GM18870 (cell line): Measurements from ENCODE around the gene PREX1.
"Not testable (repeated sequence)": the region's sequence is repeated elsewhere in the genome, so short reads cannot be mapped to it uniquely, and the experiment has no call there.

Experiments
- ATAC-seq: cut with Tn5 transposase; IDR thresholded peaks from one replicate; pipeline ENCODE4 v1.9.1; 2021; ENCODE audit warnings: moderate library complexity; ENCODE audit not compliant: unreplicated experiment

PREX1 gene

DNA sequence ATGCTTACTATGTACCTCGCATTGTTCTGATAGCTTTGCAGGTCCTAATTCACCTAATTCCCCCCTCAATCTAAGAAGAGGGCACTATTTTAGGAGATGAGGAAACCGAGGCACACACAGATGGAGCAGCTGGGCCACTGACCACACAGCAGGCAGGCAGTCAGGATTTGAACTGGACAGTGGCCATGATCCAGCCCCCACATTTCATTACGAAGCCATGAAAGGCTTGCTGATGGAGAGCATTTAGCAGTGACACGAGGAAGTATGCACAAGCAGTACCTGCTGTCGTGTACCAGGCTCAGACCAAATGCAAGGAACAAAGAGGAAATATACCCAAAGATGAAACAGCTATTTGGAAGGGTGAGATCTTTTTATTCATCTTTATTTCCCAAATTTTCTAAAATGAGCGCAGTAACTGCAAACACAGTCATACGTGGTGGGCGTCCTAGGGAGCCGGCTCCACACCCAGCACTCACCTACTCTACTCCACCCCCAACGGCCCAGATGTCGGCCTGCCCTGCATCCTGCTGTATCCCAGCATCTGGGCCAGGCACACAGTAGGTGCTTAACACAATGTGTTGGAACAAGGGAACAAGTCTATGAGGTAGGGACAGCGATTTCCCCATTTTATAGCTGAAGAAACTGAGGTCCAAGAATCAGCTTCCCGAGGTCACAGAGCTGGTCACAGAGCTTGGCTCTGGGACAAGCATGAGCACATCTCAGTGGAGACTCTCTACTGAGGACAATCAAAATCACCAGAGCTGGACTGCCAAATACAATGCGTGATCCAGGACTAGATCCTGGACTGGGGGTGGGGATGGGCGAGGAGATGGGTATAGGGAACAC, 15.0 kb downstream of the PREX1 start:
- no peak for ATAC-seq

- not testable (repeated sequence) for ATAC-seq
Observed at GRCh38 chr20:48812114-48812513, 15.7 kb downstream of the PREX1 start.

GRCh38 chr20:48809673-48810072, 18.1 kb downstream of the PREX1 start:
- ATAC-seq = no peak

DNA sequence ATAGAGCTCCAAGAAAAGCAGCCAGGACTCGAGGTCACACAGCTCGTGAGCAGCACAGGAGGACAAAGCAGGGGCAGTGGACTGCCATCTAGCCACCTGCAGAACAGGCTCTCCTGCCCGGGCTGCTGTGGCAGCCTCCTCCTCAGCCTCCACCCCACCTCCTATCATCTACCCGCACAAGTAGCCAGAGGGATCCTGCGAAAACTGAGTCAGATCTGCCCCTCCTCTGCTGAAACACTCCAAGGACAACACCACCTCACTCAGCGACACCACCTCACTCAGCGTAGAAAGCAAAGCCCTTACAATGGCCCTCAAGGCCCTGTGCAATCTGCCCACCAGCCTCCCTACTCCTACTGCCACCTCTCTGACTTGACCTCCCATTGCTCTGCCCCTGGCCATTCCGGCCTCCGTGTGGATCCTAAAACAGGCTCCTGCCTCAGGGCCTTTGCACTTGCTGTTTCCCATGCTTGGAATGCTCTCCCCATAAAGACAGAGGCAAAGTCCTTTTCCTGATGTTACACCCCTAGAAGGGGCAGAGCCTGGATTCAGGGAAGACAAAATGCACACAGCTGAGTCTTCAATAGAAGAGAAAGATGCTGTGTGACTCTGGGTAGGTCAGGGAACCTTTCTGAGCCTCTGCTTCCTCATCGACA, 19.3 kb downstream of the PREX1 start:
- no peak for ATAC-seq

DNA sequence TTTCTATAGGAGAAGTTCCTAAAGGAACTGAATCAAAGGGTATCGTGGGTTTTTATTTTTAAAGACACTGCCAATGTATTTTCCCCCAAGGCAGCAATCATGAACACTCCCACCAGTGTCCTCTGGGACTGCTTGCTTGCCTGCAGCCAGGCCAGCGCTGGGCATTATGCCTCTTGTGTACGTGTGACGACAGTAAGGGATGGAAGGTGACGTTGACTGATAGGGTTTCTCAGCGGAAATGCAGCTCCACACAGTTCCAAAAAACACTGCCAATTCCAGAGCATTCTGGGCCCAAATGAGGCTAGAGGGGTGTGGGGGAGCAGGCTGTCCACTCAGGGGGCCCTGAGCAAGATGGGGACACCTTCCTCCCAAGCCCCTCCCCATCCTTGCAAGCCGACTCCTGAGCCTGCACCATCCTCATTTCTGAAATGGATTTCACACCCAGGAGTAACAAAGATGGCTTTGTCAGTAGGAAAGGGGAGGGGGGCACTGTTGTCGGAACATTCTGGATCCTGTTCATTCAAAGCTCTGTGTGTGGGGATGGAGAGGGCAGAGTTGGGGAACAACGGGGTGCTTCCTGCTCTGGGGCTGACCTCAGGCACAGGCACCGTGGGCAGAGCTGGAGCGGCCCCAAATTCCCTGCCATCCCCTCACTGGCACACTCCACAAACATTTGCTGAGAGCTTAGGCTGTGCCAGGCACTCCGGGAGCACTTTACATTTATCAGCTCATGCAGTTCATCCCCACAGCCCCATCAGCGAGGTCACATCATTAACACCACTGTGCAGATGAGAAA, 20.0 kb downstream of the PREX1 start:
- ATAC-seq = no peak

DNA sequence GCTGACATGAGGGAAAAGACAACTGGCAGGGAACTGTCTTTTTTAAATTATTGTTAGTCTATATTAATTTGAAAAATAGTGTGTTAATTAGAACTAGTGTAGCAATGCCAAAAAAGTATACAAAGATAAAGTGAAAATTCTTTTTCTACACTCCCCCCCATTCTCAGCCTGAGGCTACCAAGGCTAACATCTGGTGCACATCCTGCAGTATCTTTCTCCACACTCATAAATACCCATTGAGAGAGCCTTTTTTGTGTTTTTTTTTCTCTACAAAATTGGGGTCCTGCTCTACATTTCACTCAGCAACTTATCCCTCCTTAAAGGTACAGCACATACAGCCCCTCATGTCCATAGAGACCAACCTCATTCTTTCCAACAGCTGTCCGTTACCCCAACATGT, 20.7 kb downstream of the PREX1 start:
- ATAC-seq = no peak

GRCh38 chr20:48805716-48806115, 22.1 kb downstream of the PREX1 start:
- ATAC-seq = no peak

DNA sequence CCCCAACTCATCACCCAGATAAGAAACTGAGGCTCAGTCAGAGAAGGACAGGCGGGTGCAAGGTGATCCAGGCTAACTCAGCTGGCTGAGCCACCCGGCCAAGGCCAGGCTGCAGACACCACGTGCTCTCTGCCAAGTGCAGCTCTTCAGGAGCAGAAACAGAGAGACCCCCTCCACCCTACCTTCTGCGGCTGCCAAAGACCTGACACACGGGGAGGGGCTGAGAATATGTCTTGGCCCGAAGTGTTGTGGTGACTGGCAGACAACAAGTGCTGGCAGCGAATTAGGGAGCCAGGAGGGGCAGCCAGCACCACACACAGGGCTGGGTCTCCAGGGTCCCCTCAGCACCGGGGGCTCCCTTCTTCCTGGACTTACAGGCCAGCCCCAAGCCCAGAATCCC, 22.5 kb downstream of the PREX1 start:
- ATAC-seq = no peak

DNA sequence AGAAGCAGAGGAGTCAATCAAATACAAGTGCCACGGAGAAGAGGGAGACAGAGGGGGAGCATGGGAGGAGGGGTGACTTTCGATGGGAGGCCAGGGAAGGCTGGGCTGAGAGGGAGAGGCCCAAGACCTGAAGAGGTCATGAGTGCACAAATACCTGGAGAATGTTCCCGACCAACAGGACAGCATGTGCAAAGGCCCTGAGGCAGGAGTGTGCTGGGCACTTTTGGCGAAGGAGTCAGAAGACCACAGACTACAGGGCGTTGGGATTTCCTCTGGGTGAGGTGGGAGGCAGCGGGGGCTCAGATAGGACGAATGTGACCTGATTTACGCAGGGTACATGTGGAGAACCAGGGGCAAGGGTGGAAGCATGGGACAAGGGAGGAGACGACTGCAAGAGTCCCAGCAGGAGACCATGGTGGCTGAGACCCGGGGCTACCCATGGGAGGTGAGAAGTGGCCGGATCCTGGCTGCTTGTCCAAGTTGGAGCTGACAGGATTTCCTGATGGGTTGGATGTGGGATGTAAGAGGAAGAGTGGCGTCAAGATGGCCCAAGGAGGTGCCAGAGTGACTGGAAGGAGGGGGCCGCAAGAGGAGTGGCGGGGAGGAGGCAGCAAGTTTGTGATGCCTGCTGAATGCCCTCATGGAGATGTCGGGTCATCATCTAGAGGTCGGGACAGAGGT, 23.4 kb downstream of the PREX1 start:
- ATAC-seq = no peak

GRCh38 chr20:48803176-48804053, 24.4 kb downstream of the PREX1 start:
- no peak for ATAC-seq

GRCh38 chr20:48802647-48803046, 25.2 kb downstream of the PREX1 start:
- ATAC-seq = no peak

- no peak for ATAC-seq
Observed at GRCh38 chr20:48802216-48802615, 25.6 kb downstream of the PREX1 start.

- ATAC-seq = no peak
Observed at GRCh38 chr20:48801197-48801596, 26.6 kb downstream of the PREX1 start.

DNA sequence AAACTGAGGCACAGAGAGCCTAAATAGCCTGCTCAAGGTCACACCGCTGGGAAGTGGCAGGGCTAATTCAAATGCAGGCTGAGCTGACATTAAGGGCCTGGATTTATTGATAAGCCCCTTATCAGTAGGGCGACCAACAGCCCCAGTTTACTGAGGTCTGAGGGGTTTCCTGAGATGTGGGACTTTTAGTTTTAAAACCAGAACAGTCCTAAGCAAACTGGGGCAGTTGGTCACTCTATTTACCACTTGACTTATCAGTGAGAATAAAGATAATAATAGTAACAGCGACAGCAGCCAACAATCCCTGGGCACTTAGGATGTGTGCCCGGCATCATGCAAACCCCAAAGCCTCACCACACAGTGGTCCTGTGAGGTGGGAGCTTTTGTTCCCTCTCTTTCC, 27.6 kb downstream of the PREX1 start:
- no peak for ATAC-seq

DNA sequence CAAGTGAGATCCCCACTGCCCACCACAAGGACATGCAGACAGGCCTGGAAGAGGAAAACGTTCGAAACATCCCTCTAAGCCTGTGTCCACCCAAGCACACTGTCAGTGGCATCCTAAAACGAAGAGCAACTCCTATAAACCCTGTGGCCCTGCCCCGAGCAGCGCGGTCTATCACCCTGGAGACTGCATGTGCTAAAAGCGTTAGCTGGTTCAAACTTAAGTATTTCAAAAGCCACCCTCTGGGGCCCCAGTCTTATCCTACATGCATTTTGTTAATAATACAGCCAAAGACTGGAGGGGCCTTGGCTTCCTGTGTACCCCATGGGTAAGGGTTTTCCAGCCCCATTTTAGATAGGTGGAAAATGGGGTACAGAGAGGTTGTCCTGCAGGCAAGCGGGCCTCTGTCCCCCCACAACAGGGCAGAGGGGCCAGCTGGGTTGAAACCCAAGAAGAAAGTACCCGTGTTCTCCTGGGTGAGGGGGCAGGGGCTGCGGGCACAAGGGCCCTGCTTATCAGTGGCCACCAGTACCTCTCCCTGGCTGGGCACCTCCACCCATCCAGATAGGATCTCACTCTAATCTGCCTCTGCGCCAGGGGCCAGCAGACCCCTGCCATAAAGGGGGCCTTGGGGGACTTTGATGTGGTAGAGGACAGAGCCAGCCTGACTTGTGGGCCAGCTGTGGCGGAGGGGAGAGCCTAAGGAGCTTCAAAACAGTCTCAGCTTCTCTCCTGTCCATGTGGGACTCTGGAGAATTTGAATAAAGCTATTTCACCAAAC, 28.3 kb downstream of the PREX1 start:
- ATAC-seq = no peak

DNA sequence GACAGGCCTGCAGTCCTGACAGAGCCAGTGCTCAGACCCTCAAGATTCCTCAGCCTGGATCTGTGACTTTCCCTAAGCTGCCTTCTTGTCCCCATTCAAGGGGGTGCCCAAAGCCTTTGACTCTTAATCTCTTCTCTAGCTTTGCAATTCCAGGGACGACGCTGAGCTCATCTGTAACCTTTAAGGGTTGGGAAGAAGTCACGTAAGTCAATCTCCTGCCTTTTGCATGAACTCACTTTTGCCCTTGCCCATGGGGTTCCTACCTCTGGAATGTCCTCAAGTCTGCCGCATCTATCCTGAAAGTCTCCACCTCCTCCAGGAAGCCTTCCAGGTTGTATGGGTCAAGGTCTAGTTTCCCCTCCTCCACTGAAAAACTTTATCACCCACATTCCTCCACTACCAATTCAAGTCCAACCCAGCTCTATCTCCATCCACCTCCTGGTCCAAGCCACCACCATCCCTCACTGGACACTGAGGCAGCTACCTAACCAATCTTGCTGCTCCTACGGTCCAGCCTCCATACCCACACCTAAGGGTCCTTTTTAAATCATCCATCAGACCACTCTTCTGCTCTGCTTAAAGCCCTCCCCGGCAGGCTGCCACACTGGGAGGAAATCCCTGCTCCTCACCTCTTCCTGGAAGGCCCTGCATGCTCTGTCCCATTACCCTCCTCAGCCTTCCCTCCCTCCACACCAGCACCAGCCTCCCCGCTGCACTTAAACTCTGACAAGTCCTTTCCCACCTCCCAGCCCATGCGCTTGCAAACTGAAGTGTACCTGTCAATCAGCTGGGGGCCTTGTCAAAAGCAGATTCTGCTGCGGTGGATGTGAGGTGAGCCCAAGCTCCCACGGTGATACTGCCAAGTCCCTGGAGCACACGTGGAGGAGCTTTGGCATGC, 29.7 kb downstream of the PREX1 start:
- ATAC-seq = no peak

DNA sequence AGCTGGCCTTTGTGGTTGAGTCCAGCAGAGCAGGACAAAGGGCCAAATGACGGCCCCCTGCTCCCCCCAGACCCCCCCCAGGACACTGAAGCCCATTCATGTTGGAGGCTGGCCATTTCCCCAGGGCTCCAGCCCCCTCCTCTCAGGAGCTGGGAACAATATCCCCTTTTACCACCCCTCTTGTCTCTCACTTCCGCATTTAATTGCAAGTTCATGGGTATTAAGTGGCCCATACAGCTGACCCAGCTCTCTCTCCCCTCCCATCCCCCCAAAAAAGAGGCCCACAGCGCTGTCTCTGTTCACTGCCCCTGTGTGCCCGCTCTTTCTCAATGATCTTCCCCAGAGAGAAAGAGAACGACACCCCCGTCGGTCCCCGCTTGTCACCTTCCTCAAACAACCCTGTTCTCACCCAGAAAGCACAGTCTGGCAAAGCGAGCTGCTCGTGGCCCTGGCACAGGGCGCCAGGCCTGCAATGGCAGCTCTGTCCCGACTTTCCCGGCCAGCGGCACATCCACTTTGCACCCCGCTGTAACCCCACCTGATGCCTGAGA, 30.4 kb downstream of the PREX1 start:
- no peak for ATAC-seq

- ATAC-seq = no peak
Observed at GRCh38 chr20:48795732-48796131, 32.1 kb downstream of the PREX1 start.
